ENCODE results near the gene SCRN1. TPM values are rescaled to one million over a fixed set of nuclear protein-coding genes. Genes with fewer than 3 reads are reported as not detected.

Gene SCRN1
- total and polyA plus RNA-seq, 2 of the 4 experiments (the other 2 are of a cell fraction): 57.1 to 124 TPM

DNA sequence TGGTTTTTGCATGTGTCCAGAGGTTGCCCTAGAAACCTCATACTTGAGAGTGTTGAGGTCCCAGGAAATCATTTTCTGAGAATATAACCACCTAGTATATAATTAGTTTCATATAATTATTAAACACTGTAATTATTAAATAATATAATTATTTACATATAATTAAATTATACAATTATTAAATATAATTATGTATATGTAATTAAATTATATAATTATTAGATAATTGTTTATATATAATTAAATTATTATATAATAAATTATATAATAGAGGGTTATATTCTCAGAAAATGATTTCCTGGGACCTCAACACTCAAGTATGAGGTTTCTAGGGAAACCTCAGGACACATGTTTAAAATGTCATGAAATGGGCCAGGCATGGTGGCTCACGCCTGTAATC is 27.6 kb downstream of the SCRN1 start:
- no peak overlapping the region for H3K4me3 ChIP-seq (ENCODE audit: insufficient read depth, low read depth, low read length)
- H3K36me3 ChIP-seq (ENCODE audit: control insufficient read depth, insufficient read depth, low read length): peaks cover 22% of the 10 kb centered on the region
- H2AK9ac ChIP-seq (replicated peaks; ENCODE audit: low read depth, low read length, poor library complexity): no peak overlapping the region
- no TSS peak for BruUV-seq (replicated peaks)
- in situ Hi-C loops (cut with MboI; ENCODE audit: low sequenced_read_pairs): no loop called here
- no peak overlapping the region for H4K5ac ChIP-seq (ENCODE audit: low read depth, low read length)
- no peak overlapping the region for H3K4ac ChIP-seq (ENCODE audit: low read depth, low read length)
- H3K27ac ChIP-seq (ENCODE audit: insufficient read depth, low read length): no peak overlapping the region
- H2AK5ac ChIP-seq (ENCODE audit: low read depth, low read length): no peak overlapping the region
- no peaks in the 10 kb centered on the region for H3K27me3 ChIP-seq (ENCODE audit: control insufficient read depth, insufficient read depth, low read length)
- no peak overlapping the region for H4K91ac ChIP-seq (ENCODE audit: insufficient read depth, low read depth, low read length)
- TF ChIP-seq MAFK (IDR thresholded peaks at IDR 0.05; ENCODE audit: low read depth, low read length) (no peak), POLR2A (IDR thresholded peaks at IDR 0.05; ENCODE audit: low read depth, low read length) (no peak), RAD21 (IDR thresholded peaks at IDR 0.05; ENCODE audit: low read length) (no peak), BHLHE40 (IDR thresholded peaks at IDR 0.05; ENCODE audit: low read depth, low read length) (no peak), CHD1 (IDR thresholded peaks at IDR 0.05; ENCODE audit: low read depth, low read length) (no peak), RCOR1 (IDR thresholded peaks at IDR 0.05; ENCODE audit: insufficient replicate concordance, low read length) (no peak), MAZ (IDR thresholded peaks at IDR 0.05; ENCODE audit: borderline replicate concordance, low read depth, low read length) (no peak), RFX5 (IDR thresholded peaks at IDR 0.05; ENCODE audit: low read depth, low read length) (no peak), FOS (IDR thresholded peaks at IDR 0.05; ENCODE audit: low read depth, low read length) (no peak), SMC3 (IDR thresholded peaks at IDR 0.05; ENCODE audit: low read depth, low read length) (no peak), NFE2L2 (IDR thresholded peaks at IDR 0.05; ENCODE audit: low read depth, low read length) (no peak), MXI1 (IDR thresholded peaks at IDR 0.05; ENCODE audit: borderline replicate concordance, low read depth, low read length) (no peak), CEBPB (IDR thresholded peaks at IDR 0.05; ENCODE audit: low read depth, low read length) (no peak)
- TF ChIP-seq, protein P1, sequence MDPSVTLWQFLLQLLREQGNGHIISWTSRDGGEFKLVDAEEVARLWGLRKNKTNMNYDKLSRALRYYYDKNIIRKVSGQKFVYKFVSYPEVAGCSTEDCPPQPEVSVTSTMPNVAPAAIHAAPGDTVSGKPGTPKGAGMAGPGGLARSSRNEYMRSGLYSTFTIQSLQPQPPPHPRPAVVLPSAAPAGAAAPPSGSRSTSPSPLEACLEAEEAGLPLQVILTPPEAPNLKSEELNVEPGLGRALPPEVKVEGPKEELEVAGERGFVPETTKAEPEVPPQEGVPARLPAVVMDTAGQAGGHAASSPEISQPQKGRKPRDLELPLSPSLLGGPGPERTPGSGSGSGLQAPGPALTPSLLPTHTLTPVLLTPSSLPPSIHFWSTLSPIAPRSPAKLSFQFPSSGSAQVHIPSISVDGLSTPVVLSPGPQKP (IDR thresholded peaks at IDR 0.05; ENCODE audit: borderline replicate concordance, low read depth, low read length): no peak
- TF ChIP-seq, protein P2, sequence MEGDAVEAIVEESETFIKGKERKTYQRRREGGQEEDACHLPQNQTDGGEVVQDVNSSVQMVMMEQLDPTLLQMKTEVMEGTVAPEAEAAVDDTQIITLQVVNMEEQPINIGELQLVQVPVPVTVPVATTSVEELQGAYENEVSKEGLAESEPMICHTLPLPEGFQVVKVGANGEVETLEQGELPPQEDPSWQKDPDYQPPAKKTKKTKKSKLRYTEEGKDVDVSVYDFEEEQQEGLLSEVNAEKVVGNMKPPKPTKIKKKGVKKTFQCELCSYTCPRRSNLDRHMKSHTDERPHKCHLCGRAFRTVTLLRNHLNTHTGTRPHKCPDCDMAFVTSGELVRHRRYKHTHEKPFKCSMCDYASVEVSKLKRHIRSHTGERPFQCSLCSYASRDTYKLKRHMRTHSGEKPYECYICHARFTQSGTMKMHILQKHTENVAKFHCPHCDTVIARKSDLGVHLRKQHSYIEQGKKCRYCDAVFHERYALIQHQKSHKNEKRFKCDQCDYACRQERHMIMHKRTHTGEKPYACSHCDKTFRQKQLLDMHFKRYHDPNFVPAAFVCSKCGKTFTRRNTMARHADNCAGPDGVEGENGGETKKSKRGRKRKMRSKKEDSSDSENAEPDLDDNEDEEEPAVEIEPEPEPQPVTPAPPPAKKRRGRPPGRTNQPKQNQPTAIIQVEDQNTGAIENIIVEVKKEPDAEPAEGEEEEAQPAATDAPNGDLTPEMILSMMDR (conservative IDR thresholded peaks at IDR 0.05; ENCODE audit: low read depth, low read length): no peak
- TF ChIP-seq, protein P3, sequence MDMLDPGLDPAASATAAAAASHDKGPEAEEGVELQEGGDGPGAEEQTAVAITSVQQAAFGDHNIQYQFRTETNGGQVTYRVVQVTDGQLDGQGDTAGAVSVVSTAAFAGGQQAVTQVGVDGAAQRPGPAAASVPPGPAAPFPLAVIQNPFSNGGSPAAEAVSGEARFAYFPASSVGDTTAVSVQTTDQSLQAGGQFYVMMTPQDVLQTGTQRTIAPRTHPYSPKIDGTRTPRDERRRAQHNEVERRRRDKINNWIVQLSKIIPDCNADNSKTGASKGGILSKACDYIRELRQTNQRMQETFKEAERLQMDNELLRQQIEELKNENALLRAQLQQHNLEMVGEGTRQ (IDR thresholded peaks at IDR 0.05; ENCODE audit: low read depth, low read length): no peak
- ATAC-seq (ENCODE audit: low read depth): no peak
- no peak overlapping the region for H2BK15ac ChIP-seq (ENCODE audit: low read depth, low read length)
- no peak overlapping the region for H3K4me2 ChIP-seq (ENCODE audit: low read depth, low read length)
- intact Hi-C loops (cut with micrococcal nuclease): no loop called here
- H4K8ac ChIP-seq (ENCODE audit: low read depth in 2 of 2, low read length in 2 of 2): no peak overlapping the region
- no peaks in the 10 kb centered on the region for H3K9me3 ChIP-seq (ENCODE audit: control insufficient read depth, insufficient read depth, low read length)
- H3K23ac ChIP-seq (ENCODE audit: low read depth, low read length): no peak overlapping the region
- ChIA-PET POLR2A (ENCODE audit: unreplicated experiment) (no interaction called here), CTCF (no interaction called here)
- no peaks in the 10 kb centered on the region for H3K4me1 ChIP-seq (ENCODE audit: control insufficient read depth, insufficient read depth, low read length)
- no CpG with 5 or more reads among the region's 1 CpG for WGBS, 2 experiments (ENCODE audit: extremely low coverage in 2 of 2, insufficient read length in 1 of 2)
- no peak overlapping the region for H2BK5ac ChIP-seq (ENCODE audit: low read depth, low read length, poor library complexity, severe bottlenecking)
- no peak overlapping the region for H3K9ac ChIP-seq (ENCODE audit: low read depth, low read length)
- H3K79me1 ChIP-seq (ENCODE audit: low read depth in 1 of 2, low read length in 2 of 2): peaks cover 28 to 58% of the 10 kb centered on the region in 2 experiments
- no peak overlapping the region for H2BK20ac ChIP-seq (ENCODE audit: low read depth, low read length)
- dilution Hi-C loops (cut with HindIII; ENCODE audit: low sequenced_read_pairs, unreplicated experiment): no loop called here
- peaks cover 14% of the 10 kb centered on the region for H3K9me1 ChIP-seq (ENCODE audit: insufficient read depth, low read length)
- H4K20me1 ChIP-seq (ENCODE audit: insufficient read depth, low read length): peaks cover 27% of the 10 kb centered on the region; the same call in 1 of the 2 replicates
- H2BK120ac ChIP-seq (ENCODE audit: low read depth, low read length): no peak overlapping the region
- H3K14ac ChIP-seq (replicated peaks; ENCODE audit: low read depth, low read length): no peak overlapping the region
- DNase-seq: no peak
- no peak overlapping the region for H3K18ac ChIP-seq (ENCODE audit: low read depth, low read length)
- H2AFZ ChIP-seq (replicated peaks; ENCODE audit: low read length, poor library complexity): no peak overlapping the region
- no peak overlapping the region for H3K56ac ChIP-seq (ENCODE audit: extremely low read depth, insufficient read depth, low read length)

Measured in IMR-90 (cell line).